ENCODE results near the gene EIF4H.

DNA sequence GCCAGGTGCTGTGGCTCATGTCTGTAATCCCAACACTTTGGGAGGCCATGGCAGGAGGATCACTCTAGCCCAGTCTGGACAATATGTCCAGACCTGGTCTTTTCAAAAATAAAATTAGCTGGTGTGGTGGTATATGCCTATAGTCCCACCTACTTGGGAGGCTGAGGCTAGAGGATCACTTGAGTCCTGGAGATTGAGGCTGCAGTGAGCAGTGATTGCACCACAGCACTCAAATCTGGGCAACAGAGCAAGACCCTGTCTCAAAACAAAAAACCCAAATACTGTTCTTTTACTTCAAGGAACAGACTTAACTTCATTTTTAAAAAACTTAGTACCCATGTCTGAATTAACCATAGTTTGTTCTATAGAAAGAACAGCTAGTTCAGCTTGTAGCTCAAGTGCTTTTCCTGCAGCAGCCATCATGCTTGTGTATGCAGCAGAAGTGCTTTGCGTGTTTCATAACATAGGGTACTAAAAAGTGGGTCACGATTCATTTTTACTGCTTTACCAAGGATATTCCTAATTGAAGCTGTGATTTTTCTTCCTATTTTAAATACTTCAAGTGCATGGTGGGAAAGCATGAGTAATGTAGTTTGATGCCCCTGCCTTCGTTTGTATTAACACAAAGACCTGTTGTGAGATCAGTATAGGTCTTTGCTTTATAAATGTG lies 5.9 kb downstream of the EIF4H start:
- TF ChIP-seq, protein P1, sequence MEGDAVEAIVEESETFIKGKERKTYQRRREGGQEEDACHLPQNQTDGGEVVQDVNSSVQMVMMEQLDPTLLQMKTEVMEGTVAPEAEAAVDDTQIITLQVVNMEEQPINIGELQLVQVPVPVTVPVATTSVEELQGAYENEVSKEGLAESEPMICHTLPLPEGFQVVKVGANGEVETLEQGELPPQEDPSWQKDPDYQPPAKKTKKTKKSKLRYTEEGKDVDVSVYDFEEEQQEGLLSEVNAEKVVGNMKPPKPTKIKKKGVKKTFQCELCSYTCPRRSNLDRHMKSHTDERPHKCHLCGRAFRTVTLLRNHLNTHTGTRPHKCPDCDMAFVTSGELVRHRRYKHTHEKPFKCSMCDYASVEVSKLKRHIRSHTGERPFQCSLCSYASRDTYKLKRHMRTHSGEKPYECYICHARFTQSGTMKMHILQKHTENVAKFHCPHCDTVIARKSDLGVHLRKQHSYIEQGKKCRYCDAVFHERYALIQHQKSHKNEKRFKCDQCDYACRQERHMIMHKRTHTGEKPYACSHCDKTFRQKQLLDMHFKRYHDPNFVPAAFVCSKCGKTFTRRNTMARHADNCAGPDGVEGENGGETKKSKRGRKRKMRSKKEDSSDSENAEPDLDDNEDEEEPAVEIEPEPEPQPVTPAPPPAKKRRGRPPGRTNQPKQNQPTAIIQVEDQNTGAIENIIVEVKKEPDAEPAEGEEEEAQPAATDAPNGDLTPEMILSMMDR (IDR thresholded peaks at IDR 0.05; ENCODE audit: insufficient read depth, low read length), result no peak
- TF ChIP-seq SPI1 (IDR thresholded peaks at IDR 0.05; ENCODE audit: borderline replicate concordance, low read depth) (no peak), REST (IDR thresholded peaks at IDR 0.05; ENCODE audit: insufficient replicate concordance, low read depth) (no peak), POLR2AphosphoS5 (IDR thresholded peaks at IDR 0.05; ENCODE audit: low read depth) (no peak), GABPA (IDR thresholded peaks at IDR 0.05; ENCODE audit: low read depth) (no peak)

Measured in HL-60 (cell line).